HG03565 (cell line): ENCODE results near the gene MIAT.

ENCODE experiments used
- ATAC-seq: cut with Tn5 transposase; IDR thresholded peaks from one replicate; pipeline ENCODE4 v1.9.1; 2021; ENCODE audit warnings: mild to moderate bottlenecking, moderate library complexity; ENCODE audit not compliant: unreplicated experiment

Gene MIAT

GRCh38 chr22:26718905-26719304 lies 61.5 kb downstream of the MIAT start:
- no peak for ATAC-seq

- no peak for ATAC-seq
These were observed 64.8 kb downstream of the MIAT start for GRCh38 chr22:26722159-26722558.

GRCh38 chr22:26724414-26724813 lies 67.0 kb downstream of the MIAT start:
- ATAC-seq: no peak

GRCh38 chr22:26725012-26725676 lies 67.8 kb downstream of the MIAT start:
- no peak for ATAC-seq
